Panc1 (cell line): ENCODE results near the gene SEPHS1. TPM values are rescaled to one million over a fixed set of nuclear protein-coding genes. Genes with fewer than 3 reads are reported as not detected.
A peak's percentile ranks its signal among the peaks of the same experiment; 100 is the strongest.

ENCODE experiments used
- ATAC-seq: fragments of 200-7000 bp; cut with Tn5 transposase; 2 replicates; pipeline ENCODE4 v1.9.1; 2020; ENCODE audit warnings: mild to moderate bottlenecking, moderate library complexity
- Bru-seq: library from RNA; stranded (reverse); fragments of 400-500 nt; gene quantifications from one replicate; lab custom pipeline; 2021; lab: Mats Ljungman, UMichigan
- BruChase-seq, 2 experiments: library from RNA; stranded (reverse); fragments of 400-500 nt; gene quantifications; one replicate each; lab custom pipeline; 2021; lab: Mats Ljungman, UMichigan
- BruUV-seq: library from RNA; stranded (reverse); fragments of 400-500 nt; replicated peaks from 2 replicates; lab custom pipeline; 2021; lab: Mats Ljungman, UMichigan
- CTCF ChIA-PET: fragments of 300-600 bp; sonication (Branson Sonifier 250); formaldehyde crosslinking; loops from one replicate; lab custom pipeline; 2022; ENCODE audit warnings: antibody characterized with exemption; lab: Charles Lee
- POLR2A ChIA-PET: fragments of 300-600 bp; sonication (Branson Sonifier 250); formaldehyde crosslinking; loops from one replicate; lab custom pipeline; 2022; ENCODE audit warnings: antibody characterized with exemption; lab: Charles Lee
- DNase-seq: peaks from one replicate; pipeline ENCODE4 v3.0.0-alpha.2; 2010; ENCODE audit warnings: low read depth, low spot score
- H3K27ac ChIP-seq: 2 replicates; pipeline ENCODE4 v1.5.1; 2011; ENCODE audit warnings: mild to moderate bottlenecking, low read length, inconsistent platforms
- H3K27me3 ChIP-seq: fragments of 200-500 bp; sonication (Bioruptor generic); 2 replicates; pipeline ENCODE4 v1.6.0; 2014; ENCODE audit warnings: low read length, inconsistent platforms; ENCODE audit not compliant: control insufficient read depth, insufficient read depth
- H3K36me3 ChIP-seq: fragments of 200-500 bp; sonication (Bioruptor generic); 2 replicates; pipeline ENCODE4 v1.5.1; 2014; ENCODE audit warnings: inconsistent platforms, mild to moderate bottlenecking, low read length, moderate library complexity; ENCODE audit not compliant: control insufficient read depth, insufficient read depth
- H3K4me1 ChIP-seq: 2 replicates; pipeline ENCODE4 v1.5.1; 2011; ENCODE audit warnings: inconsistent platforms, mild to moderate bottlenecking, low read length, moderate library complexity; ENCODE audit not compliant: control insufficient read depth, insufficient read depth
- H3K4me3 ChIP-seq, 2 experiments: 2 replicates each; pipeline ENCODE4 v1.5.1; 2011 to 2012; ENCODE audit warnings: low read depth in 2 of 2, low read length in 2 of 2, mild to moderate bottlenecking in 2 of 2, inconsistent platforms in 1 of 2, moderate library complexity in 1 of 2
- H3K9me3 ChIP-seq: fragments of 200-500 bp; sonication (Bioruptor generic); 2 replicates; pipeline ENCODE4 v1.5.1; 2014; ENCODE audit warnings: low read depth, mild to moderate bottlenecking, inconsistent platforms, low read length, moderate library complexity; ENCODE audit not compliant: control insufficient read depth, insufficient read depth
- CTCF ChIP-seq: fragments of 450-650 bp; IDR thresholded peaks from 2 replicates; pipeline ENCODE4 v1.5.1; 2017; ENCODE audit warnings: mild to moderate bottlenecking
- POLR2AphosphoS5 ChIP-seq: IDR thresholded peaks from 2 replicates; pipeline ENCODE4 v1.6.1; 2012; ENCODE audit warnings: mild to moderate bottlenecking, low read depth, low read length, moderate library complexity
- SIN3A ChIP-seq: IDR thresholded peaks from 2 replicates; pipeline ENCODE4 v1.6.1; 2012; ENCODE audit warnings: low read depth, mild to moderate bottlenecking, low read length, moderate library complexity, borderline replicate concordance; ENCODE audit not compliant: insufficient read depth
- TCF7L2 ChIP-seq: IDR thresholded peaks from 2 replicates; pipeline ENCODE4 v1.6.1; 2011; ENCODE audit warnings: mild to moderate bottlenecking, low read depth, low read length, inconsistent platforms
- in situ Hi-C: cut with HindIII; loops from 2 replicates; pipeline ENCODE4 v1.10.0; 2016; ENCODE audit warnings: low sequenced_read_pairs, low pct_unique_long_range_greater_than_20kb
- intact Hi-C: fragments of 100-400 bp; cut with micrococcal nuclease; formaldehyde crosslinking; loops from one replicate; pipeline ENCODE4 v1.10.0; 2022; ENCODE audit not compliant: unreplicated experiment
- long read RNA-seq: library from polyadenylated mRNA; unstranded; transcript quantifications from one replicate; pipeline ENCODE4 v2.0.0, GENCODE V29; 2021; ENCODE audit not compliant: unreplicated experiment
- polyA plus RNA-seq: library from polyadenylated mRNA; unstranded; fragments of >200 nt; gene quantifications from one replicate; pipeline ENCODE4 v1.2.1, GENCODE V29; 2012; ENCODE audit warnings: missing spikeins; ENCODE audit not compliant: insufficient read length
- total RNA-seq: library from RNA; stranded (reverse); gene quantifications from one replicate; pipeline ENCODE4 v1.2.1, GENCODE V29; 2021; ENCODE audit not compliant: unreplicated experiment
- TF ChIP-seq, protein P1 (sequence below), 2 experiments: IDR thresholded peaks; 2 replicates each; pipeline ENCODE4 v1.6.1; 2011 to 2012; ENCODE audit warnings: low read depth in 2 of 2, control low read depth in 1 of 2, low read length in 1 of 2, mild to moderate bottlenecking in 1 of 2, moderate library complexity in 1 of 2; ENCODE audit not compliant: insufficient read depth in 1 of 2

Gene SEPHS1
- total RNA-seq (47.1 TPM), Bru-seq, nascent RNA (percentile 78 among the genes with signal in this experiment), BruChase-seq, experiment 1, labeled RNA remaining after a 2-hour chase (percentile 80 among the genes with signal in this experiment), BruChase-seq, experiment 2, labeled RNA remaining after a 6-hour chase (percentile 88 among the genes with signal in this experiment)
- 27.0 TPM for polyA plus RNA-seq
- long read RNA-seq, transcript SEPHS1-201 (9 exons, 3,273 nt) = major isoform, 62 of 112 reads
- long read RNA-seq, partial matches to known transcripts = 23 of 112 reads
- long read RNA-seq, other reads (novel, unspliced or antisense) = 26 of 112 reads

- H3K27ac ChIP-seq = peak within 1 kb of the TSS; percentile 91
- no peaks in the 10 kb centered on the region for H3K9me3 ChIP-seq
- in situ Hi-C loops = no loop called here
- intact Hi-C loops = no loop called here
- H3K27me3 ChIP-seq = no peaks in the 10 kb centered on the region
- BruUV-seq = no TSS peak
- ATAC-seq (peak; percentile 91), DNase-seq (no peak)
- POLR2A ChIA-PET = no interaction called here
- peaks cover 3% of the 10 kb centered on the region; the same call in 1 of the 2 replicates for H3K4me1 ChIP-seq
- CTCF ChIA-PET = no interaction called here
- H3K36me3 ChIP-seq = peaks cover 7% of the 10 kb centered on the region
- peak within 1 kb of the TSS; percentile 73 to 85 for H3K4me3 ChIP-seq
- no peak for TF ChIP-seq POLR2AphosphoS5
- no peak for TF ChIP-seq TCF7L2
- no peak for TF ChIP-seq CTCF
- TF ChIP-seq, protein P1, sequence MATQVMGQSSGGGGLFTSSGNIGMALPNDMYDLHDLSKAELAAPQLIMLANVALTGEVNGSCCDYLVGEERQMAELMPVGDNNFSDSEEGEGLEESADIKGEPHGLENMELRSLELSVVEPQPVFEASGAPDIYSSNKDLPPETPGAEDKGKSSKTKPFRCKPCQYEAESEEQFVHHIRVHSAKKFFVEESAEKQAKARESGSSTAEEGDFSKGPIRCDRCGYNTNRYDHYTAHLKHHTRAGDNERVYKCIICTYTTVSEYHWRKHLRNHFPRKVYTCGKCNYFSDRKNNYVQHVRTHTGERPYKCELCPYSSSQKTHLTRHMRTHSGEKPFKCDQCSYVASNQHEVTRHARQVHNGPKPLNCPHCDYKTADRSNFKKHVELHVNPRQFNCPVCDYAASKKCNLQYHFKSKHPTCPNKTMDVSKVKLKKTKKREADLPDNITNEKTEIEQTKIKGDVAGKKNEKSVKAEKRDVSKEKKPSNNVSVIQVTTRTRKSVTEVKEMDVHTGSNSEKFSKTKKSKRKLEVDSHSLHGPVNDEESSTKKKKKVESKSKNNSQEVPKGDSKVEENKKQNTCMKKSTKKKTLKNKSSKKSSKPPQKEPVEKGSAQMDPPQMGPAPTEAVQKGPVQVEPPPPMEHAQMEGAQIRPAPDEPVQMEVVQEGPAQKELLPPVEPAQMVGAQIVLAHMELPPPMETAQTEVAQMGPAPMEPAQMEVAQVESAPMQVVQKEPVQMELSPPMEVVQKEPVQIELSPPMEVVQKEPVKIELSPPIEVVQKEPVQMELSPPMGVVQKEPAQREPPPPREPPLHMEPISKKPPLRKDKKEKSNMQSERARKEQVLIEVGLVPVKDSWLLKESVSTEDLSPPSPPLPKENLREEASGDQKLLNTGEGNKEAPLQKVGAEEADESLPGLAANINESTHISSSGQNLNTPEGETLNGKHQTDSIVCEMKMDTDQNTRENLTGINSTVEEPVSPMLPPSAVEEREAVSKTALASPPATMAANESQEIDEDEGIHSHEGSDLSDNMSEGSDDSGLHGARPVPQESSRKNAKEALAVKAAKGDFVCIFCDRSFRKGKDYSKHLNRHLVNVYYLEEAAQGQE (IDR thresholded peaks at IDR 0.05; ENCODE audit: insufficient read depth in 1 of 2, low read depth in 2 of 2, low read length in 1 of 2) = no peak
- no peak for TF ChIP-seq SIN3A
These were observed at the start of gene SEPHS1 for GRCh38 chr10:13348216-13349017. Gene SEPHS1 (minus strand): TSS chr10:13348293. CDS start chr10:13344950, 3,343 bp downstream.

- in situ Hi-C loops = no loop called here
- DNase-seq (no peak), ATAC-seq (no peak)
- Histone ChIP-seq H3K27me3 (no peaks in the 10 kb centered on the region), H3K4me3 (no peak overlapping the region), H3K4me1 (no peaks in the 10 kb centered on the region), H3K27ac (no peak overlapping the region), H3K9me3 (no peaks in the 10 kb centered on the region), H3K36me3 (no peaks in the 10 kb centered on the region)
- intact Hi-C loops = no loop called here
- CTCF ChIA-PET = no interaction called here
- POLR2A ChIA-PET = no interaction called here
- BruUV-seq = no TSS peak
- no peak for TF ChIP-seq SIN3A
- TF ChIP-seq POLR2AphosphoS5 = no peak
- TF ChIP-seq CTCF = no peak
- no peak for TF ChIP-seq TCF7L2
- TF ChIP-seq, protein P1 (IDR thresholded peaks at IDR 0.05; ENCODE audit: insufficient read depth in 1 of 2, low read depth in 2 of 2, low read length in 1 of 2) = no peak
These were observed 49.0 kb upstream of the SEPHS1 start for GRCh38 chr10:13397052-13397451.
